Measurements from ENCODE around the gene SRP68.

- no peak for TF ChIP-seq CTCF (conservative IDR thresholded peaks at IDR 0.05; ENCODE audit: low read length)
- TF ChIP-seq EZH2phosphoT487 (IDR thresholded peaks at IDR 0.05; ENCODE audit: borderline replicate concordance) = no peak
Measured at GRCh38 chr17:76018340-76018680, 54.0 kb downstream of the SRP68 start.
